ENCODE results near the gene CD2.

Gene CD2

DNA sequence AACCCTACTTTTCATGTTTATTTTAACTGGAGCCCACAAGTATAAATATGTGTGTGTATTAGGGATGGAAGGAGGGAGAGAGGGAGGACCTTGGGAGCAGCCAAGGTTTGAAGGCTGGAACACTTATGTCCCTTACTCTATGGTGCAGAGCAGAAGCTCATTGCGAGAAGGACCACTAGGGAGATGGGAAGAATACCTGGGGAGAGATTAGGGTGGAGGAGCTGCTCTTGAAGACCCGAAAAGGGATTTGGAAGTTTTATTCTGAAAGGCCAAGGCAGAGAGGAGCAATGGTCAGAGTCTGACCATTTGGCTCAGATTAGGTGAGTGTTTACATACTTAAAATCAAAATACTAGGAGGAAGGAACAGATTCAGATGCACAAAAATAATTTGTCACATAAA lies 8.1 kb downstream of the CD2 start:
- no peak overlapping the region for H3K27ac ChIP-seq
- TF ChIP-seq ZFX (IDR thresholded peaks at IDR 0.05): no peak
- TF ChIP-seq, protein P1, sequence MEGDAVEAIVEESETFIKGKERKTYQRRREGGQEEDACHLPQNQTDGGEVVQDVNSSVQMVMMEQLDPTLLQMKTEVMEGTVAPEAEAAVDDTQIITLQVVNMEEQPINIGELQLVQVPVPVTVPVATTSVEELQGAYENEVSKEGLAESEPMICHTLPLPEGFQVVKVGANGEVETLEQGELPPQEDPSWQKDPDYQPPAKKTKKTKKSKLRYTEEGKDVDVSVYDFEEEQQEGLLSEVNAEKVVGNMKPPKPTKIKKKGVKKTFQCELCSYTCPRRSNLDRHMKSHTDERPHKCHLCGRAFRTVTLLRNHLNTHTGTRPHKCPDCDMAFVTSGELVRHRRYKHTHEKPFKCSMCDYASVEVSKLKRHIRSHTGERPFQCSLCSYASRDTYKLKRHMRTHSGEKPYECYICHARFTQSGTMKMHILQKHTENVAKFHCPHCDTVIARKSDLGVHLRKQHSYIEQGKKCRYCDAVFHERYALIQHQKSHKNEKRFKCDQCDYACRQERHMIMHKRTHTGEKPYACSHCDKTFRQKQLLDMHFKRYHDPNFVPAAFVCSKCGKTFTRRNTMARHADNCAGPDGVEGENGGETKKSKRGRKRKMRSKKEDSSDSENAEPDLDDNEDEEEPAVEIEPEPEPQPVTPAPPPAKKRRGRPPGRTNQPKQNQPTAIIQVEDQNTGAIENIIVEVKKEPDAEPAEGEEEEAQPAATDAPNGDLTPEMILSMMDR (conservative IDR thresholded peaks at IDR 0.05): no peak

DNA sequence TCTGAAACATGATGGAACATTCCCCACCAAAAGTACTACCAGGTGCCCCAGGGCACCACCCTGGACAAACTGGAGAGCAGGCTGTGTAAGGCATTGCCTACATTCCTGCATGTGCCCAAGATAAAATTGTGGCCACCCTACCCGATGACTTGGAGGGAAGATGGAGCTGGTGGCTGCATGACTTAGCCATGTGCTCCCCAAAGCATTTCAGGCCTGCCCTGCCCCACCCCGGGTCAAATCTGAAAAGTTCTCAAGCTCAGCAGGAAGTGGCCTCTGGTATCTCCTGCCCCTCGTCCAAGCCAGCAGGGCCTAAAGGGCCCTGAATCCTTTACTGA lies 8.5 kb downstream of the CD2 start:
- no peak for TF ChIP-seq ZFX (IDR thresholded peaks at IDR 0.05)
- TF ChIP-seq, protein P1 (conservative IDR thresholded peaks at IDR 0.05): no peak
- no peak overlapping the region for H3K27ac ChIP-seq

DNA sequence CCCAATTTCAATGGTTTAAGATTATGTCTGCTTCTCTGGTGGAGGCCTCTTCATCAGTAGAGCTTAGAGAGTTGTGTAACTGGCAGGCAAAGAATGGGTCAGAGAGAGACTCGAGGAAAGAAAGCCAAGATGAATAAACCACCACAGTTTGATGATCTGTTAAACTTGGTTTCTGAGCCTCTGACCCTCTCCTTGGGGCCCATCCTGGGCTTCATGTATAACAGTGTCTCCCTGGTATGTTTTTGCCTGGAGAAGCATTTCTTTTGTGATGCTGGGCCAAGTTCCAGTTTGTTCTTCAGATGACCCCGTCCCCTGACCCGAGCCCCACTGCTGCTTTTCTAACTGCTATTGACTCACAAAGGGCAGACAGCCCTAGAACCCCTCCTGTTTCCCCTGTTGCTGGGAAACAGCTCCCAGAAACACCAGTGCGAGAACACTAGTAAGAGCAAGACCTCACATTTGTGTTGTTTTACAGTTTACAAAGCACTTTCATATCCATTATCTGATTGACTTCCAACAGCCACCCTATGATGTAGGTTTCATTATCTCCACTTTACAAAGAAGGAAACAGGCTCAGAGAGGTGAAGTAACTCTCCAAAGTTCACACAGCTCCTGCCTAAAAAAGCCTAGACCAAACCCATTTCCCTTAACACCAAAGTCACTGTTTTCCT lies 9.0 kb downstream of the CD2 start:
- TF ChIP-seq ZFX (IDR thresholded peaks at IDR 0.05): no peak
- TF ChIP-seq, protein P1 (conservative IDR thresholded peaks at IDR 0.05): no peak
- no peak overlapping the region for H3K27ac ChIP-seq

DNA sequence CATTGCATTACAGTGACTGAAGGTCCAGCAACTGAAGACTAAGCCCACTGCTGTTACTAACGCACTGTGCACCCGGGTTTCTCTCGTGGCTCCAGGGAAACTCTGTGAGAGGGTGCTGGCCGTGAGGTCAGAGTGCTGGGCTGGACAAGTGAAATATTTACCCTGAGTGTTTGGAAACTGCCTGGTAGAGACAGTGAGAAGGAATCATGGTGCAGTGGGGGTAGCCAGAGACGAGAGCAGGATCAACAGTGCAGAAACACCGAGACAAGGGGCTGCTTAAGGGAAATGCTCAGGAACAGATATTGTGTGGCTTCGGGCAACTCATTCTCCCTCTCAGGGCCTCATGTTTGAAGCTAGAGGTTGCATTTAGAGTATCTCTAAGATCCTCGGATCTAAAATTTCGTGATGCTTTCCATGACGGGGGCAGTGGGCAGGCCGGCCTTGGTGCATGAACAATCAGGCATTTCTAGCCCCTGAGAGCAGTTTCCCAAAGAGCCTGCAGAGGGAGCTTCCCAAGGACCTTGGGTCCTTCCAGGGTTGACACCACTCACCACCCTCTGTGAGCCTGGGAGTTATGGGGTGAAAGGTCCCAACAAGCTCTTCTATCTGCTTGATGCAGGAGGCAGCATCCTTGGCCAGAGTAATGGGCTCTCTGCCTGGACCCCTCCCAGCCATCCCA lies 9.7 kb downstream of the CD2 start:
- TF ChIP-seq, protein P1 (conservative IDR thresholded peaks at IDR 0.05): peak; percentile 60
- TF ChIP-seq ZFX (IDR thresholded peaks at IDR 0.05): no peak
- H3K27ac ChIP-seq: no peak overlapping the region

DNA sequence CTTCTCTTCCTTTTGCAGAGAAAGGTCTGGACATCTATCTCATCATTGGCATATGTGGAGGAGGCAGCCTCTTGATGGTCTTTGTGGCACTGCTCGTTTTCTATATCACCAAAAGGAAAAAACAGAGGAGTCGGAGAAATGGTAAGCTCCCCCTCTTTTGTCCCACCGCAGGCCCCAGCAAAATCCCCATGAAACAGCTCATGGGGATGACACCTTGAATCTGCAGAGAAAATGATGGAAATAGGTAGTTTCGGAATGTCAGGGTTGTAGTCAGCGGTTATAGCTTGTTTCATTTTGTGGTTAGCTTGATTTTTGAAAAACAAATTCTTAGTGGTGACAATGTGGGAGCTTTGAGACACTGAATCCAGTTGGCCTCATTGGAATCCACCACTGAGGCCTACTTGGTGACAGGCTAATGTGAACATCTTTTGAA lies 10.3 kb downstream of the CD2 start:
- H3K27ac ChIP-seq: no peak overlapping the region
- TF ChIP-seq, protein P1 (conservative IDR thresholded peaks at IDR 0.05): peak; percentile 42
- TF ChIP-seq ZFX (IDR thresholded peaks at IDR 0.05): no peak

DNA sequence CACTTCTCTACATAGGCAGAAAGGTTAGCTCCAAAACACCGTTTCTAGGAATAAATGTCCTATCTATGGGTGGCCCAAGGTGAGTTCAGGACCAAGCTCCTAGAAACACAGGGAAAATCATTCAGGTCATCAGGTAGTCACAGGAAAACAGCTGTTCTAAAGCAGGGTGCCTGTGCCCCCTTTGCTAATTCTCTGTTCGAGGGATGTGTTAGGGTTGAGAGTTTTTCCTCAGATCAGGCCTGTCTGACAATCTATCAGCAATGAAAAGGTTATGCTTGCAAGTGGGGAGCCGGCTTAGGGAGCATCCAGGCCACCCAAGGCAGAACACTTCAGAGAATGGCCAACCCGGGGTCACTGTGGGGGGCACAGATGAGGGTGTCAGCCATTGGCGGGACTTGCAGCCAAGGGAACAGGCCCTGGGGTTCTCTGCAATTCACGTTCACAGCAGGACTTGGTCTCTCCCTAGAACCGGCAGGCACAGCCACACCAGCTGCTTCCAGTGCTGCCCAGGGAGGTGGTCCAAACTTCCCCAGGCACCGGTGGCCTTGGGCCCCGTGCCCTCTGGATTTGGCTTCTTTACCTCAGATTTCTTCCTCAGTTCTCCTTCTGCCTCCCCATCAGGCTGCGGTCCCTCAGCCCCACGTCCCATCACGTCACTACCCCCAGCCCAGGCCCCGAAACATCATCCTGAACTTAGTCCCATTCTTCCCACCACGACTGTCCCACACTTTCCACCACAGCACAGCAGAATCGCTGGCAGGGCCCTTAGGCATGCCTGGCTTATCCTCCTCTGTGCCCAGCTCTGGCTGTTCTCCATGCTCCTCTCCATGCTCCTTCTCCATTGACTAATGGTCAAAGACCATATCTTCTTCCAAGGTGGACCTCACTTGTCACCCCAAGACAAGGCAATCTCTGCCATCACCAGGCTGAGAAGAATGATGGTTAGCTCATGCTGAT lies 11.0 kb downstream of the CD2 start:
- no peak for TF ChIP-seq ZFX (IDR thresholded peaks at IDR 0.05)
- TF ChIP-seq, protein P1 (conservative IDR thresholded peaks at IDR 0.05): no peak
- H3K27ac ChIP-seq: no peak overlapping the region

Data from C4-2B (cell line).